Activated CD4-positive, alpha-beta T cell treated with anti-CD3 and anti-CD28 coated beads, Interleukin-2, amount 10 ng/mL, durations not matched to agents 7 days and 5 days (primary cell): Measurements from ENCODE around the gene RAPGEF4. TPM values are rescaled to one million over a fixed set of nuclear protein-coding genes. Genes with fewer than 3 reads are reported as not detected.

Experiments used
- CTCF ChIA-PET: fragments of 350-600 bp; sonication (Branson Sonifier 250); formaldehyde crosslinking; loops from one replicate; lab custom pipeline; 2021; ENCODE audit warnings: antibody characterized with exemption; lab: Charles Lee
- POLR2A ChIA-PET: fragments of 350-600 bp; sonication (Branson Sonifier 250); formaldehyde crosslinking; loops from one replicate; lab custom pipeline; 2021; ENCODE audit warnings: antibody characterized with exemption; lab: Charles Lee
- DNase-seq: peaks from one replicate; pipeline ENCODE4 v3.0.0-alpha.2; 2020
- H3K27ac Mint-ChIP-seq: one replicate; pipeline ENCODE4 v1.8.0; 2021; ENCODE audit warnings: mild to moderate bottlenecking, moderate library complexity, mixed read lengths
- H3K27me3 Mint-ChIP-seq: one replicate; pipeline ENCODE4 v1.8.0; 2021; ENCODE audit warnings: mixed read lengths
- H3K36me3 Mint-ChIP-seq: one replicate; pipeline ENCODE4 v1.8.0; 2021; ENCODE audit warnings: low read depth, mixed read lengths
- H3K4me1 Mint-ChIP-seq: one replicate; pipeline ENCODE4 v1.8.0; 2021; ENCODE audit warnings: mixed read lengths
- H3K4me3 Mint-ChIP-seq: one replicate; pipeline ENCODE4 v1.8.0; 2021; ENCODE audit warnings: mild to moderate bottlenecking, moderate library complexity, mixed read lengths
- H3K9me3 Mint-ChIP-seq: one replicate; pipeline ENCODE4 v1.8.0; 2021; ENCODE audit warnings: mixed read lengths
- total RNA-seq, 2 experiments: library from RNA; stranded (reverse); gene quantifications; one replicate each; pipeline ENCODE4 v1.2.3, GENCODE V29; 2021

The RAPGEF4 gene
- total RNA-seq, 2 experiments from 2014 or later: 0.62 to 0.77 TPM

- ChIA-PET POLR2A (no interaction called here), CTCF (no interaction called here)
- Mint-ChIP-seq H3K9me3 (no peaks in the 10 kb centered on the region), H3K4me1 (no peaks in the 10 kb centered on the region), H3K27me3 (no peaks in the 10 kb centered on the region), H3K4me3 (no peak overlapping the region), H3K27ac (no peak overlapping the region), H3K36me3 (no peaks in the 10 kb centered on the region)
- DNase-seq: no peak
Observed at GRCh38 chr2:172953970-172954852, 218.6 kb downstream of the RAPGEF4 start.

- ChIA-PET POLR2A (no interaction called here), CTCF (no interaction called here)
- H3K4me1 Mint-ChIP-seq: no peaks in the 10 kb centered on the region
- no peaks in the 10 kb centered on the region for H3K27me3 Mint-ChIP-seq
- DNase-seq: no peak
- H3K27ac Mint-ChIP-seq: no peak overlapping the region
- H3K36me3 Mint-ChIP-seq: no peaks in the 10 kb centered on the region
- no peak overlapping the region for H3K4me3 Mint-ChIP-seq
- H3K9me3 Mint-ChIP-seq: no peaks in the 10 kb centered on the region
Observed at GRCh38 chr2:172955587-172955986, 219.9 kb downstream of the RAPGEF4 start.

- H3K27me3 Mint-ChIP-seq: no peaks in the 10 kb centered on the region
- H3K9me3 Mint-ChIP-seq: no peaks in the 10 kb centered on the region
- ChIA-PET CTCF (interaction anchor here (1.1 kb wide), 1 partner anchor 491 kb away, joined by 3 read pairs; no protein-coding TSS in a partner anchor), POLR2A (no interaction called here)
- no peak for DNase-seq
- peaks cover 7% of the 10 kb centered on the region for H3K4me1 Mint-ChIP-seq
- H3K36me3 Mint-ChIP-seq: no peaks in the 10 kb centered on the region
- H3K4me3 Mint-ChIP-seq: no peak overlapping the region
- H3K27ac Mint-ChIP-seq: no peak overlapping the region
Observed at GRCh38 chr2:172957734-172958133, 222.1 kb downstream of the RAPGEF4 start.

- H3K4me1 Mint-ChIP-seq: peaks cover 13% of the 10 kb centered on the region
- ChIA-PET CTCF (no interaction called here), POLR2A (no interaction called here)
- no peaks in the 10 kb centered on the region for H3K36me3 Mint-ChIP-seq
- DNase-seq: no peak
- H3K4me3 Mint-ChIP-seq: no peak overlapping the region
- no peaks in the 10 kb centered on the region for H3K27me3 Mint-ChIP-seq
- no peaks in the 10 kb centered on the region for H3K9me3 Mint-ChIP-seq
- no peak overlapping the region for H3K27ac Mint-ChIP-seq
Observed at GRCh38 chr2:172962082-172962481, 226.4 kb downstream of the RAPGEF4 start.

GRCh38 chr2:172962824-172963223, 227.2 kb downstream of the RAPGEF4 start:
- DNase-seq: no peak
- POLR2A ChIA-PET: no interaction called here
- CTCF ChIA-PET: no interaction called here

GRCh38 chr2:172964511-172965139, 229.0 kb downstream of the RAPGEF4 start:
- H3K9me3 Mint-ChIP-seq: no peaks in the 10 kb centered on the region
- ChIA-PET POLR2A (no interaction called here), CTCF (interaction anchor here (0.5 to 1.3 kb wide), 3 partner anchors 20 to 1398 kb away, joined by 3 read pairs; no protein-coding TSS in a partner anchor)
- no peaks in the 10 kb centered on the region for H3K27me3 Mint-ChIP-seq
- H3K4me3 Mint-ChIP-seq: no peak overlapping the region
- H3K27ac Mint-ChIP-seq: no peak overlapping the region
- DNase-seq: no peak
- peaks cover 13% of the 10 kb centered on the region for H3K4me1 Mint-ChIP-seq
- H3K36me3 Mint-ChIP-seq: no peaks in the 10 kb centered on the region

More at GRCh38 chr2:172962824-172963223, 227.2 kb downstream of the RAPGEF4 start:
- no peak overlapping the region for H3K4me3 Mint-ChIP-seq
- H3K9me3 Mint-ChIP-seq: no peaks in the 10 kb centered on the region
- H3K27ac Mint-ChIP-seq: no peak overlapping the region
- H3K36me3 Mint-ChIP-seq: no peaks in the 10 kb centered on the region
- no peaks in the 10 kb centered on the region for H3K27me3 Mint-ChIP-seq
- H3K4me1 Mint-ChIP-seq: peaks cover 13% of the 10 kb centered on the region

GRCh38 chr2:172965433-172966212, 230.0 kb downstream of the RAPGEF4 start:
- ChIA-PET POLR2A (no interaction called here), CTCF (no interaction called here)
- H3K27me3 Mint-ChIP-seq: no peaks in the 10 kb centered on the region
- peaks cover 23% of the 10 kb centered on the region for H3K4me1 Mint-ChIP-seq
- H3K9me3 Mint-ChIP-seq: no peaks in the 10 kb centered on the region
- no peak overlapping the region for H3K27ac Mint-ChIP-seq
- no peak for DNase-seq
- H3K4me3 Mint-ChIP-seq: no peak overlapping the region
- H3K36me3 Mint-ChIP-seq: no peaks in the 10 kb centered on the region

- ChIA-PET POLR2A (no interaction called here), CTCF (interaction anchor here (0.6 kb wide), 1 partner anchor 394 kb away, joined by 4 read pairs; no protein-coding TSS in a partner anchor)
- no peak for DNase-seq
- Mint-ChIP-seq H3K9me3 (no peaks in the 10 kb centered on the region), H3K27me3 (peaks cover 3% of the 10 kb centered on the region), H3K36me3 (no peaks in the 10 kb centered on the region), H3K27ac (no peak overlapping the region), H3K4me3 (no peak overlapping the region), H3K4me1 (peaks cover 32% of the 10 kb centered on the region)
Observed at GRCh38 chr2:172967036-172967982, 231.7 kb downstream of the RAPGEF4 start.

GRCh38 chr2:172968061-172968469, 232.4 kb downstream of the RAPGEF4 start:
- H3K27ac Mint-ChIP-seq: no peak overlapping the region
- H3K27me3 Mint-ChIP-seq: peaks cover 3% of the 10 kb centered on the region
- ChIA-PET POLR2A (no interaction called here), CTCF (interaction anchor here (0.6 kb wide), 1 partner anchor 393 kb away, joined by 4 read pairs; no protein-coding TSS in a partner anchor)
- H3K36me3 Mint-ChIP-seq: no peaks in the 10 kb centered on the region
- no peak overlapping the region for H3K4me3 Mint-ChIP-seq
- no peak for DNase-seq
- H3K4me1 Mint-ChIP-seq: peaks cover 24% of the 10 kb centered on the region
- no peaks in the 10 kb centered on the region for H3K9me3 Mint-ChIP-seq

GRCh38 chr2:172969166-172969565, 233.5 kb downstream of the RAPGEF4 start:
- H3K4me3 Mint-ChIP-seq: no peak overlapping the region
- peaks cover 5% of the 10 kb centered on the region for H3K27me3 Mint-ChIP-seq
- no peaks in the 10 kb centered on the region for H3K36me3 Mint-ChIP-seq
- ChIA-PET POLR2A (interaction anchor here (0.6 kb wide), 1 partner anchor 12 kb away, joined by 3 read pairs; no protein-coding TSS in a partner anchor), CTCF (no interaction called here)
- H3K9me3 Mint-ChIP-seq: no peaks in the 10 kb centered on the region
- no peak for DNase-seq
- peaks cover 22% of the 10 kb centered on the region for H3K4me1 Mint-ChIP-seq
- no peak overlapping the region for H3K27ac Mint-ChIP-seq

- H3K27me3 Mint-ChIP-seq: peaks cover 5% of the 10 kb centered on the region
- ChIA-PET POLR2A (no interaction called here), CTCF (no interaction called here)
- H3K36me3 Mint-ChIP-seq: no peaks in the 10 kb centered on the region
- peaks cover 22% of the 10 kb centered on the region for H3K4me1 Mint-ChIP-seq
- no peak for DNase-seq
- no peak overlapping the region for H3K4me3 Mint-ChIP-seq
- no peak overlapping the region for H3K27ac Mint-ChIP-seq
- H3K9me3 Mint-ChIP-seq: no peaks in the 10 kb centered on the region
Observed at GRCh38 chr2:172969609-172970008, 234.0 kb downstream of the RAPGEF4 start.

- Mint-ChIP-seq H3K36me3 (no peaks in the 10 kb centered on the region), H3K4me3 (no peak overlapping the region), H3K9me3 (no peaks in the 10 kb centered on the region), H3K4me1 (peaks cover 22% of the 10 kb centered on the region), H3K27ac (peak overlapping the region; percentile 67), H3K27me3 (peaks cover 7% of the 10 kb centered on the region)
- POLR2A ChIA-PET: no interaction called here
- DNase-seq: peak; percentile 54
- CTCF ChIA-PET: interaction anchor here (0.6 kb wide), 1 partner anchor 234 kb away, joined by 3 read pairs; no protein-coding TSS in a partner anchor
Observed at GRCh38 chr2:172970660-172971059, 235.0 kb downstream of the RAPGEF4 start.
